ENCODE results near the gene CCDC85C.

GRCh38 chr14:99463974-99464373, 140.0 kb downstream of the CCDC85C start:
- no peak for TF ChIP-seq CTCF (IDR thresholded peaks at IDR 0.05)
- TF ChIP-seq POLR2A (IDR thresholded peaks at IDR 0.05): no peak

Measured in testis (tissue), 2 donors.